Hematopoietic multipotent progenitor cell treated with erythropoietin and hydrocortisone succinate and interleukin-3 and kit ligand, for 15 days (in vitro differentiated cells): ENCODE results near the gene EXOSC2.
A peak's percentile ranks its signal among the peaks of the same experiment; 100 is the strongest.

Experiments used
- DNase-seq: peaks from one replicate; pipeline ENCODE4 v3.0.0-alpha.2; 2015; ENCODE audit warnings: low spot score

EXOSC2 gene, protein sequence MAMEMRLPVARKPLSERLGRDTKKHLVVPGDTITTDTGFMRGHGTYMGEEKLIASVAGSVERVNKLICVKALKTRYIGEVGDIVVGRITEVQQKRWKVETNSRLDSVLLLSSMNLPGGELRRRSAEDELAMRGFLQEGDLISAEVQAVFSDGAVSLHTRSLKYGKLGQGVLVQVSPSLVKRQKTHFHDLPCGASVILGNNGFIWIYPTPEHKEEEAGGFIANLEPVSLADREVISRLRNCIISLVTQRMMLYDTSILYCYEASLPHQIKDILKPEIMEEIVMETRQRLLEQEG

DNA sequence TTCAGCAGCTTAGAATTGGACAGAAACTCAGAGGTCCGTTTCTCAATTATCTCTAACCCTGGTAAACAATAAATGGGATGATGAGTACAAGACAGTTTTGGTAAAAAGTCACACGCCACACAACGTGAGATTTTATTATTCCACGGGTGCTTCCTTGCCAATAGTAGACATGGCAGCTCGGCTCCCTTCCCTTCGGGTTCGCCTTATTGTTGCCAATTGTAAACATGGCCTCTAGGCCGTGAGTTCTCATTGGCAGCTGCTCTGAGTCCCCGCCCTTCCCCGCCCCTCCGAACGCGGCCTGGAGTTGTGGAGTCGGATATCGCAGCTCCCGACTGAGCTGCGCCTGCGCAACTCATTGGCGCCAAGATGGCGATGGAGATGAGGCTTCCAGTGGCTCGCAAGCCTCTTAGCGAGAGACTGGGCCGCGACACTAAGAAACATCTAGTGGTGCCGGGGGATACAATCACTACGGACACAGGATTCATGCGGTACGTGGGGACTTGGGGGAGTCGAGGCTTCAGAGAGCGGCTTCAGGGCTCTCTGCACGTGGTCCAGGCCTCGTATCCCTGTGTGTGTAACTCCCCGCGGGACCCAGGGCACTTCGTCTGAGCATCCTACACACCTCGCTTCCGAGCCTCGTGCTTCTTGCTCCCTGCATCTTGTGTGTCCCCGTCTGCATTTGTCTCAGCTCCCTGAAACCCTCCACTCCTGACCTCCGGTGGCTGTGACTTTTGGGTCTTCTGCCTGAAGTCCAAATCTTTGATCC is at the start of gene EXOSC2:
Gene EXOSC2 (plus strand): TSS at position 355 of the 766 bp plus-strand sequence. CDS start 12 bp downstream, at position 367.
- peak; percentile 98 for DNase-seq

DNA sequence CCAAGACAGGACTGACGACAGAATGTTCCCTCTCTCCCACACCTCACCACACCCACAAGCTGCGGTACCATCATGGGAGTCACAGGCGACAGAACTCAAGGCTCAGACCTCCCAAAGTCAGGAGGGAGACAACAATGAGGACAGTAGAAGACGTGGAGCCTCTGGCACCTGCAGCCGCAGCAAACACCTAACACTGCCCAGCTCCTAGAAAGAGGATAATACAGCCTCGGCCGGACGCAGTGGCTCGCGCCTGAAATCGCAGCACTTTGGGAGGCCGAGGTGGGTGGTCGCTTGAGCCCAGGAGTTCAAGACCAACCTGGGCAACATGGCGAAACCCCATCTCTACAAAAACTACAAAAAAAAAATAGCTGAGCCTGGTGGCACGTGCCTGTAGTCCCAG is 42.4 kb upstream of the EXOSC2 start:
- DNase-seq: no peak

DNA sequence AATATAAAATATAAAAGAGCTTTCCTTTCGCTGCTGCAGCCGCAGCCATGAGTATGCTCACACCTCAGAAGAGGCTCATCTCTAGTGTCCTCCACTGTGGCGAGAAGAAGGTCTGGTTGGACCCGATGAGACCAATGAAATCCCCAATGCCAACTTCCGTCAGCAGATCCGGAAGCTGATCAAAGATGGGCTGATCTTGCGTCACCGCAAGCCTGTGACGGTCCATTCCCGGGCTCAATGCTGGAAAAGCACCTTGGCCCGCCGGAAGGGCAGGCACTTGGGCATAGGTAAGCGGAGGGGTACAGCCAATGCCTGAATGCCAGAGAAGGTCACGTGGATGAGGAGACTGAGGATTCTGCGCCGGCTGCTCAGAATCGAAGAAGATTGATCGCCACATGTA is 41.8 kb upstream of the EXOSC2 start:
- DNase-seq: no peak

DNA sequence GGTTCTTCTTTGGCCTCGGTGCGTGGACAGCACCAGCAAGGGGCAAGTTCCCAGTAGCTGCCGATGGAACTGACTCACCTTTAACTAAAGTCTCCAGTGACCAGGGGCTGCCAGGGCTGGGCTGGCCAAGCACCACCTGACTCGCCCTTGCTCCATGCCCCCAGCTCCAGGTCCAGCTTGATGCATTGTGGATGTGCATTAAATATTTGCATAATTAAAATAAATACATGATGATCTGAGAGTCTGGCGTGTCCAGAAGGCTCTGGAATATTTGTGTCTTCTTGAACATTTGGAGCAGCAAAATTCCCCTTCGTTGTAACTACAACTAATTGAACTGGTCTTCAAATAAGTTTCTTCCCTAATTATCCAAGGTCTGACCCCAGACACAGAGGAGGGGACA is 38.7 kb upstream of the EXOSC2 start:
- no peak for DNase-seq

DNA sequence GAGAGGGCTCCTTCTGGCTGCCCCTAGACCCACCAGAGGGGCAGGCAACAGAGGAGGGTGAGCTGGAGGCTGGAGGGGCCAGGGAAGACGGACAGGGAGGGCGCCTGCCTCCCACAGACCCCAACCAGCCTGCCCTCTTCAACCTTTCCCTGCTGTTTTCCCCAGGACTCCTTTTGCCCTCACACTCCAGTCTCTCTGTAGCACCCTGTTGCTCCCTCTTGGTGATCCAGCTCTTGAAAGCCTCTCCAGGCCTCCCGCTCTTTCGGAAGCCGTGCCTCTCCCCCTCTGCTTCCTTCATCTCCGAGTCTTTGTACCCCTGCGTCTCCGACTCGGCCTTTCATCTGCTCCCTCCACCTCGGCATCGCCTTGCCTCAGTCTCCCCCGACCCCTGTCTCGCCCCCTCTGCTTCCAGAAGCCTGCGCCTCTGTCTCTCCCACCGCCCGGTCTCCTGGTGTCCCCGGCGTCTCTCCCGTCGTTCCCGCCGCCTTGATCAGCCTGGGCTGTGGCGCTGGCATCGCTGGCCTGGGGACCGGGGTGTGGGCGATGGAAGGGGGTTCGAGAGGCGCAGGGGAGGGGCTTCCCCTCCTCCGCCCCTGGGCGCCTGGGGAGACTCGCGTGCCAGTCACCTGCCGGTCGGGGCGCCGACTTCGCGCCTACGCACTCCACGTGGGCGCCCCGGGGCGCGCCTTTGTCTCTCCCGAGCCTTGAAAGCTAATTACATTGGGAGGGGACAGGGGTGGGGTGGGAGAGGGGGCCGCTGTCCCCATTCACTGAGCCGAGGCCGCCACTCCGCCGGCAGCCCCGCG is 34.5 kb upstream of the EXOSC2 start:
- no peak for DNase-seq

DNA sequence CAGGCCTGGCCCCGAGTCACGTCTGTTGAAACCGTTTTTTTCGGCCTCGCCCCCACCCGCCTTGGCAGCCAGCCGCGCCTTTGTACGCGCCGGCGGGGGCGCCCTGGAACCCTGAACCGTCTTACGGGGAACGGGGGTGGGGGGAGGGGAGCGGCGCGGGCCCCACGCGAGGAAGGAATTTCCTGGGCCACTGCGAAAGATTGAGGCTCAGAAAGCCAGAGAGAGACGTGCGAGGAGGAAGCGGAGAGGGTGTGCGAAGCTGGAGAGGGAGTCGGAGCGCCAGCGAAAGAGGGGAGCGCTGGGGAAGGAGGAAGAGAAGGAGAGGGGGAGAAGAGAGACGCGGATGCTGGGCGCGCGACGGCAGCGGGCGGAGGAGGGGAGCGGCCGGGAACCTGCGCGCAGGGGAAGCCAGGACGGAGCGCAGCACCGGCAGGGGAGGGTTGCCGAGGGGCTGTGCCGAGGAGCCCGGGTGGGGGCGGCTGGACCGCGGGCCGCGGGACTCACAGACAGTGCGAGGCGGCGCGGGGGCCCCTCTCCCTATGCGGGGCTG is 33.8 kb upstream of the EXOSC2 start:
- DNase-seq: no peak

DNA sequence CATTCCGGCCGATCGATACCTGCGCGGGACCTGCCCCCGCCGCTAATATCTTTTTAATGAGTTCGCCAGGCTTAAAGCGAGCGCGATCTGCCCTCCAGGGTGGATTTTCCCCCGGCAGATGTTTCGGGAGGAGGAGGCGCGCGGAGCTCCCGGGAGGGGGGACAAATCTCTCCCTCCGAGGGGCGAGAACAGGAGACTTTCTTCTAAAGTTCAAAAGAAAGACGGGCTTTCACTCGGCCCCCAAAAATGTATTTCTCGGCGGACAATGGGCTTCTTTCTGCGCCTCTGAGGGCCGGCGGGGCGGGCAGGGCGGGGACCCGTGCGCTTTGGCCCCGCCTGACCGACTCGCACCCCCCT is 33.3 kb upstream of the EXOSC2 start:
- no peak for DNase-seq

DNA sequence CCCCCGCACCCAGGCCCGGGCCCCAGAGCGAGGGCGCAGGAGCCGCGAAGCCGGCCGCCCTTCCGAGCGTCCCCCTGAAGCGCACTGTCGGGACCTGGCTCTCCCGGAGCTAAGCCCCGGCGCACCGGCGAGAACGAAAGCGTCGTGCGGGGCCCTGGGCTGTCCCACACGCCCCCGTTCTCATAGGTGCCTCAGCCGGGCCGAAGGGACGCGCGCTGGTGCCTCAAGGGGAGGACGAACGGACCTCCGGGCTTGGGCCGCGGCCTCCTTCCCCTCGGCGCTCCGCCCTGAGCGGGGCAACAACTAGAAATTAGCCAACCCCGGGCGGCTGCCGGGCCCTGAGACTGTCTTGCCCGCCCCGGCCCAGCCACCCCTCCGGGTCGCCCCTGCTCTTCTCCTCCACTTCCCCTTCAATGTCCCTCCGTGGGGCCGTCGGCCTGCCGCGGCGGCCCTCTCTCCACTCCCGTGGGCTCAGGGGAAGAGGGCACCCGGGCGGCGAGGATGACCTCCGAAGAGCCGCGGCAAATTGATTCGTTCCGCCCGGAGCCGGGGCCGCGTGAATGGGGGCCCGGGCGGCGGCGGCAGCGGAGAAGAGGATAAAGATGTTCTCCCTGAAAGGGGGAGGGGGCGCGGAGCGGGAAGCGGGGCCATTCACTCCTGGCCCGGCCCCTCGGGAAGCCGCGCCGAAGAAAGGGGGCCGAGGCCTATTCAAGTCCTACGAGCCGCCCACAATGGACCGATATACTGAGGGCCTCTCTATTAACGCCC is 32.7 kb upstream of the EXOSC2 start:
- DNase-seq: no peak

DNA sequence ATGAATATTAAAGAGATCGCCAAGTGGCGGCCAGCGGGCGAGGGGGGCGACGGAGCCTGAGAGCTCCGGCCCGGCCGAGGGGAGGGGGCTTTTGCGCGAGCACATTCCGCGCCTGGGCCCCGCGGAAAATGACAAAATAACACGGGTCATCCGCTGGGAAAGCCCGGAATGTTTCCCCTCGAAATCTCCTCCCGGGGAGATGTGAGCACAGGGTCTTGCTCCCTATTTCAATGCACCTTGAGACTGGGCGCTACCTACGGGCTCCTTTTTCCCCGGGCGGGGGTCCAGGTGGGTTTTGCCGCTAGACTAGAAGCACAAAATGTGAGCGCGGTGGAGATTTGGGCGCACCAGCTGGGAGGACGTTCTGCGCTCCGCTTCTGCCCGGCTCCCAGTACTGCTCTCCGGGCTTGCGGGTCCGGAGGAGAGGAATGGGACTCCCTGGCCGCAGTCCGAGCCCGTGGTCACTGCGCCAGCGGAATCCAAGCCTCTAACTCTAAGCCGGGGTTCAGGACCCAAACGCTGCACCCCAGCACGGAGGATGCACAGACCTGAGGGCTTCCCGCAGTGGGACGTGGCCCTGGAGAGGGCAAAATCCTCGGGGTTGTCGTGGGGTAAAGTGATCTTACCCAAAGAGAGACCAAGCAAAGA is 32.0 kb upstream of the EXOSC2 start:
- no peak for DNase-seq

DNA sequence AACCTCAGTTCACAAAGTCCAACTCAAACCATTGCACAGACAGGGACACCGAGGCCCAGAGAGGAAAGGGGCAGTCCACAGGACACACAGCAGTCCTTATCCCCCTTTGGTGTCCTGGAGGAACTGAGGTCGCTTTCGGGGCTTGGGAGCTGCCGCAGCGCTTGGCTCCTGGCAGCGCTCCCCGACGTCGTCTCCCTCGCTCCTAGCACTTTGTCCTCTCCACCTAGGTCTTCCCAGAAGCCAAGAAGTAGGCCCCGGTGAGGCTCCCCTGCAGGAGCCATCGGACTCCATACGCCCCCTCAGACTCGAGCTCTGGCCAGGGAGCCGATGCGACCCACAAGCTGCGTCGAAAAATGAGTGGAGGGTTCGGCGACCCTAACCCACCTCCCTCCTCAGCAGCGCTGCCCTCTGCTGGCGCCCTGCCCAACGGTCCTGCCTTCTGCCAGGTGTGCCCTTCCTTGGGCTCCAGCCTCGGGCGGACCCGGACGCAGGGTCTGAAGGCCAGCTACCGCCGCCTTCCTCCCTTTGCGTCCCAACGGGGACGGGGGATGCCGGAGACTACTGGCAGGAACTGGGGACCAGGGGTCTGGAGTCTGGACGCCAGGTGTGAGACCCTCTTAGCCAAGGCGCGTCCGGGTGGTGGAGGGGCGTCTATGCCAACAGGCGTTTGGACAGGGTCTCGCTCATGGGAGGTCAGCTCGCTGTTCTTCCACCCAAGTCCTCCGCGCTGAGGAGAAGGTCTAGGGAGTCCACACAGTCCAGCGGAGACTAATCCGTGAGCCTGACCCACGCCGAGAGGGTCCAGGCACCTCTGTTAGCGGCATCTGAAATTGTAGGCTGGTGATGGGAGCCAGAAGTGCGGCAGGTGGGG is 31.2 kb upstream of the EXOSC2 start:
- no peak for DNase-seq

DNA sequence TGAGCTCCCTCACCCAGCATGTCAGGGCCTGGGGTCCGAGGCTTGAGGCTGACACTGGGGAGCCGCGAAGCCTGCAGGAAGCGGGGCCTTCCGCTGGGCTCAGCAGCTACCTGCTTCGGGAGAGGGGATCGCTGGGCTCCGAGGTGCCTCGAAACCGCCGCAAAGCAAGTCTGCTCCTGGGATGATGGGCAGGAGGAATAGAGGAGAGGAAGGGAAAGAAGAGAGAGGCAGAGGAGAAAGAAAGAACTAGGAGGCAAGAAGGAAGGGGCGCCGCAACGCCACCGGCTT is 30.7 kb upstream of the EXOSC2 start:
- no peak for DNase-seq

DNA sequence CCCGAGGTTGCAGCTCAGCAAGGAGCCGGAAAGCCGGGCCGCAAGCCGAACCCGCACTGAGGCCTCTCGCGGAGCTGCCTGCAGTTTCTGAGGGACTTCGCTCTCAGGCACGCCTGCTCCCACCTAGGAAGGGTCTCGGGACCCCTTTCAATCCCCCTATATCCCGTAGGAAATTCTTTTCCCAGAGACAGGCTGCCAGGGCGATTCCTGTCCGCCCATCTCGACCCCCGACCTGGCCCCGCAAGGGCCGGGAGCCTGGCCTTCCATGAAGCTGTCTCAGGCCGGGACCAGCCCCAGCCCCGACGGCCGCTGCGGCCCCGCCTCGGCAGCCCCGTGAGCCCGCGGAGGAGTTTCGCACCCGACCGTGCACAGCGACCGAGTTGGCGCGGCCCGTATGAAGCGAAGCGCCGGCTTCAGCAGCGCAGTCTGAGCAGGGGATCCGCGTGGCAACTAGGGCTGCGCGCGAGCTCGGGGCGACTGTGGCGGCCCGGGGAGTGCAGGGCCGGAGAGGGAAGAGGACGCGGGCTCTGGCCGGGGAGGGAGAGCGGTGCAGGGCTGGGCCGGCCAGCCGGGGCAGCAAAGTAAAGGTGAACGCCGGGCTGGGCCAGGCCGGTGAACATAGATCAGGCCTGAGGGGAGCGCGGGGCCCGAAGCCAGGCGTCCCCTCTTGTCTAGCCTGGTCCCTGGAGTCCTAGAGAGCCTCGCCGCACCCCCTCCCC is 30.2 kb upstream of the EXOSC2 start:
- DNase-seq: no peak

DNA sequence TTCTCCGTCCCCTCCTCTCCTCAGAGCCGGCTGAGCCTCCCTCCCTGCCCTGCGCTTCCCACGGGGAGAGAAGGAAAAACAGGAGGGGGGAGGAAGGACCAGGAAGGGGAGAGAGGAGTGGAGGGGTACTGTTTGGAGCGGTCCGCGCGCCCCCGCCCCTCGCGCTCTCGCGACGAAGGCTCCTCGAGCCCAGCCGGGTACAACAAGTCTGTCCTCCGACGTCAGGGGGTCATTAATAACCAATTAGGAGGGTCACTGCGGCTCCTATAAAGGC is 29.7 kb upstream of the EXOSC2 start:
- DNase-seq: no peak

DNA sequence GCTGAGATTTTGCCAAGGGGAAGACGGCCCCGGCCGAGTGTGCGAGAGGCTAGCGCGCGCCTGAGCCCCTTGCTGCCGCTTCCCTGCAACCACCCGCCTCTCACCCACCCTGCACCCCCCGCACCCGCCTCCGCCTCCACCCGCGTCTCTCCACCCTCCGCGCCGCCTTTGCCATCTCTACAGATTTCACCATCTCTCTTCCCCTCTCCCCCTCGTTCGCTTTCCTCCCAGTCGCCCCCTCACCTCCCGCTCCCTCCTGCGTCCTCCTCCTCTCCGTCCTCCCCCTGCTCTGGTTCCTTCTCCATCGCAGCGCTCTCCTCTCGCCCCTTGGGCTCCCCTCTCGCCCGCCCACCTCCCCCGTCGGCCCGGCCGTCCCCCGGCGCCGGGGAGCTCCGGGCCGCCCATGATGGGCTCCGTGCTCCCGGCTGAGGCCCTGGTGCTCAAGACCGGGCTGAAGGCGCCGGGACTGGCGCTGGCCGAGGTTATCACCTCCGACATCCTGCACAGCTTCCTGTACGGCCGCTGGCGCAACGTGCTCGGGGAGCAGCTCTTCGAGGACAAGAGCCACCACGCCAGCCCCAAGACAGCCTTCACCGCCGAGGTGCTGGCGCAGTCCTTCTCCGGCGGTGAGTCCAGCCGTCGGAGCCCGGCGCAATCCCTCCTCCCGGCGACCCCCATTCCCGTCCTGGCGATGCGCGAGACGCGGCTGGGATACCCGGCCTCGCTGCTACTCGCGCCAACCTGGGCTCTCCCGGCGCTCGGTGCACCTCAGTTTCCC is 29.1 kb upstream of the EXOSC2 start, which contains the start of gene PRDM12:
Gene PRDM12 (plus strand): TSS at position 344 of the 778 bp plus-strand sequence. CDS start 60 bp downstream, at position 404.
- DNase-seq: no peak

DNA sequence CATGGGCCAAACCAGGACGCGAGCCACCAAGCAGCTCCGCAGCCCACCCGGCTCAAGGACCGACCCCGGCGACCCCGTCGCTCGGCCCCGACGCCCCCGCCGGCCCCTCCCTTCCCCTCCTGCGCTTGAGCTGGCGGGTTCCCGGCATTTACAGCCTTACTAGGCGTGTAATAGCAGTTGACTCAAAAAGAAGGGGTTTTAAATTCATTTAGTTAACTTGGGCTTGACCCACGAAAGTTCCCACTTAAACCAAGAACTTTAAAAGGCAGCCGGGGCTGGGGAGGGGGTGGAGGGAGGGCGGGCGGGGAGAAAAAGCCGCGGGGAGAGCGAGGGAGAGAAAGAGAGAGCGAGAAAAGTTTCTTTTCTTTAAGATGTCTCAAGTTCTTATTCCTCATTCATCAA is 28.6 kb upstream of the EXOSC2 start:
- no peak for DNase-seq

DNA sequence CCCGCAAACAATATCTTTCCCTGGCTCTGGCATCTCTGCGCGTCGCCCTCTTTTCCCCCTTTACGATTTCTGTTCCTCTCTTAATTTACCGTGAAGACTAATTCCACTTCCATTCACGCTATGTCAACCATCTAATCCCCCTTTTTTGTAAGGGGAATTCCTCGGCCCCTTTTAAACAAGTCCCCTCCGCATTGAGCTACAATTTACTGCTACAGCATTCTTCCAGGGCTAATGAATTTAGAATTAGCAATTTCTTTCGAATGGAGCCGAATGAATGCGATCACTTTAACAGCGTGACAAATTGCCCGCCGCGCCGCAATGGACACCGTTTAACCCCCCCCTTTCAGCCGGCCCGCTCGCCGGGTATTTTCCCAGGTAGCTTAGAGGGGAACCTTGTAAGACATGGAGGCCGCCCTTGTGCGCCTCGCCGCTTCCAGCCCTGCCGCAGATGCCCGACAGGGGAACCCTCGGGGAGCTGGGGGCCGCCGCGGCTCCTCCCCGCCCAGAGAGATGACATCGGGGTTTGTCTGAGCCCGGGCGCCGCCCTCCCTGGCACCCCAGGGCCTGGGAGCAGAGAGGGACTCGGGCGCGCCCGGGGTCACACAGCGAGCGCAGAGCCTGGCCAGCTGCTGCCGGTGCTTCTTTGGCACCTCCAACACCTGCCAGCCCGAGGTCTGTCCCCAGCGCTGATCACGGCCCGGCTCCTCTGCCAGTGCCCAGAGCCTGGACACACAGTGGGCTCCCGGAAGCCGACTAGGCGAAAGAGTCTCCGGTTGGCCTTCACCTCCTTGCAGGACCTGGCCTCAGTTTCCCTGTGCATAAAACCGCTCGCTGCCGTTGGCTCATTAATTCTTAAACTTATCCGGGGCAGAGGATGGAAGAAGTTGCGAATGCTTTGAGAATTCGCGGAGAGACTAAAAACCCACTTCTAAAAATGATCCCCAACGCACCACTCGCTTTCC is 27.9 kb upstream of the EXOSC2 start:
- DNase-seq: no peak

DNA sequence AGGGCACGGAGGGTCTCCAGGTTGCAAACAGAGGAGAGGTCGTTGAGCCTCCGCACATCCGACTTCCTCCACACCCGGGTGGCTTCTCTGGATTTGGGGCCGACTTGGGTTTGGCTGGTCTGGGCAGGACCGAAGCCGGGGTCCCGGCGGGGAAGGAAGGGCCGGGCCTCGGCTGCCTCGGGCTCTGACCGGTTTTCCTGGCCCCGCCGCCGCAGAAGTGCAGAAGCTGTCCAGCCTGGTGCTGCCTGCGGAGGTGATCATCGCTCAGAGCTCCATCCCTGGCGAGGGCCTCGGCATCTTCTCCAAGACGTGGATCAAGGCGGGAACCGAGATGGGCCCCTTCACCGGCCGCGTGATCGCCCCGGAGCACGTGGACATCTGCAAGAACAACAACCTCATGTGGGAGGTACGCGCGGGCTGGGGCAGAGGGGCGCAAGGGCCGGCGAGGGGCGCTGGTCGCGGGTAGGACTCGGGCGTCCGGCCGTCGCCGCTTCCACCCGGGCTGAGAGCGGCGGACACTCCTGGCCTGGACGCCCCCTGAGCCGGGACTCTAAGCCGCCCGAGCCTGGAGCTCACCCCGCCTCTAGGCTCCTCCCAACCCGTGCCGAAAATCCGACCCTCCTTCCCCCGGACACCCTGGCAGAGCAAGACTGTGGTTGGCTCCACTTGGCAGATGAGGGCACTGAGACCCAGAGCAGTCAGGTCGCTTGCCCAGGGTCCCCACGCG is 27.0 kb upstream of the EXOSC2 start:
- DNase-seq: no peak

DNA sequence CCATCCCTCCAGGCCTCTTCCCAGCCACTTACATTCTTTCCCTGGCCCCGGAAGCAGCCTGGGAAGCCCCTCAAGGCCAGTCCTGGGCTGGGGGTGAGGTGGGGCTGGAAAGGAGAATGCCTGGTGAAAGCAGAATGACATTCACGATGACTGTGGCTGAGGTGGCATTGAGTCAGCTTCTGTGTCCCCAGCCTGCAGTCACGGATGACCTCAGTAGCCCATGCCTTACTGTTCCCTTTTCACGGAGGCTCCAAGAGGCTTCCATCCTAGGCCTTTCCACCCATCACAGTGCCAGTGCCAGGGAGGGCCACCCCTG is 26.5 kb upstream of the EXOSC2 start:
- no peak for DNase-seq
